DOHH2 (cell line): ENCODE measurements around the gene LCE3D.

Experiments used
- CTCF ChIP-seq: fragments of 200-600 bp; sonication (generic); IDR thresholded peaks from one replicate; pipeline ENCODE4 v1.5.1; 2014; ENCODE audit warnings: antibody characterized with exemption, mild to moderate bottlenecking, low read depth, low read length; ENCODE audit not compliant: poor library complexity, severe bottlenecking
- EZH2phosphoT487 ChIP-seq: fragments of 200-600 bp; sonication (generic); IDR thresholded peaks from 2 replicates; pipeline ENCODE4 v1.6.1; 2017; ENCODE audit warnings: borderline replicate concordance, mild to moderate bottlenecking, antibody characterized with exemption, low read length, moderate library complexity, mixed read lengths

GRCh38 chr1:152535774-152536173 is 44.5 kb downstream of the LCE3D start:
- TF ChIP-seq CTCF (no peak), EZH2phosphoT487 (no peak)
